GM19324 (cell line): ENCODE measurements around the gene MAP3K12.

Experiments used
- ATAC-seq: cut with Tn5 transposase; IDR thresholded peaks from one replicate; pipeline ENCODE4 v1.9.1; 2021; ENCODE audit warnings: mild to moderate bottlenecking, moderate library complexity; ENCODE audit not compliant: unreplicated experiment, low FRiP score

MAP3K12 gene

GRCh38 chr12:53474819-53475218 lies 24.4 kb downstream of the MAP3K12 start:
- ATAC-seq = no peak

GRCh38 chr12:53474077-53474476 lies 25.2 kb downstream of the MAP3K12 start:
- ATAC-seq = no peak

GRCh38 chr12:53472056-53472582 lies 27.1 kb downstream of the MAP3K12 start:
- no peak for ATAC-seq

GRCh38 chr12:53468282-53468681 lies 31.0 kb downstream of the MAP3K12 start:
- no peak for ATAC-seq

- no peak for ATAC-seq
Measured at GRCh38 chr12:53467880-53468279, 31.4 kb downstream of the MAP3K12 start.

GRCh38 chr12:53467082-53467481 lies 32.2 kb downstream of the MAP3K12 start:
- ATAC-seq = no peak

- ATAC-seq = no peak
Measured at GRCh38 chr12:53466640-53467039, 32.6 kb downstream of the MAP3K12 start.

GRCh38 chr12:53465679-53466078 lies 33.6 kb downstream of the MAP3K12 start:
- no peak for ATAC-seq

- ATAC-seq = no peak
Measured at GRCh38 chr12:53464685-53465418, 34.4 kb downstream of the MAP3K12 start.

GRCh38 chr12:53463802-53464560 lies 35.3 kb downstream of the MAP3K12 start:
- no peak for ATAC-seq

- ATAC-seq = no peak
Measured at GRCh38 chr12:53462935-53463334, 36.3 kb downstream of the MAP3K12 start.

- ATAC-seq = no peak
Measured at GRCh38 chr12:53461591-53461990, 37.7 kb downstream of the MAP3K12 start.

- no peak for ATAC-seq
Measured at GRCh38 chr12:53461059-53461458, 38.2 kb downstream of the MAP3K12 start.

- no peak for ATAC-seq
Measured at GRCh38 chr12:53459097-53459496, 40.2 kb downstream of the MAP3K12 start.

- no peak for ATAC-seq
Measured at GRCh38 chr12:53456654-53457366, 42.4 kb downstream of the MAP3K12 start.

GRCh38 chr12:53454707-53455106 lies 44.6 kb downstream of the MAP3K12 start:
- ATAC-seq = no peak

- no peak for ATAC-seq
Measured at GRCh38 chr12:53453953-53454640, 45.2 kb downstream of the MAP3K12 start.

- peak; percentile 42 for ATAC-seq
Measured at GRCh38 chr12:53452159-53453077, 46.8 kb downstream of the MAP3K12 start.

- ATAC-seq = peak; percentile 92
Measured at GRCh38 chr12:53451661-53452158, 47.5 kb downstream of the MAP3K12 start, which contains the start of gene PCBP2. Gene PCBP2, plus strand, starts transcription at chr12:53452102. Its CDS starts 2,699 bp downstream, at chr12:53454801.
